ENCODE measurements around the gene NOS3.

- TF ChIP-seq KAT2B (IDR thresholded peaks at IDR 0.05; ENCODE audit: low read depth, low read length) (no peak), ARNT (IDR thresholded peaks at IDR 0.05) (no peak), CHD2 (IDR thresholded peaks at IDR 0.05; ENCODE audit: low read depth, low read length) (no peak), CEBPG (CRISPR knock-in tag; IDR thresholded peaks at IDR 0.05) (no peak), CEBPG (tag; conservative IDR thresholded peaks at IDR 0.05 in 1 of 2, IDR thresholded peaks at IDR 0.05 in 1 of 2) (no peak), TFAP4 (CRISPR knock-in tag; IDR thresholded peaks at IDR 0.05; ENCODE audit: borderline replicate concordance) (no peak), CTCF (IDR thresholded peaks at IDR 0.05 in 2 of 3, conservative IDR thresholded peaks at IDR 0.05 in 1 of 3; ENCODE audit: insufficient read depth in 2 of 3, low read depth in 1 of 3, low read length in 3 of 3) (no peak), RAD21 (CRISPR knock-in tag; conservative IDR thresholded peaks at IDR 0.05 in 1 of 2, IDR thresholded peaks at IDR 0.05 in 1 of 2) (no peak), TAF7 (tag; IDR thresholded peaks at IDR 0.05) (no peak), RBM22 (IDR thresholded peaks at IDR 0.05; ENCODE audit: low read depth, low read length, poor library complexity, severe bottlenecking) (no peak), TEAD4 (IDR thresholded peaks at IDR 0.05; ENCODE audit: low read length) (no peak), TEAD4 (CRISPR knock-in tag; IDR thresholded peaks at IDR 0.05; ENCODE audit: borderline replicate concordance) (no peak), EP300 (IDR thresholded peaks at IDR 0.05; ENCODE audit: low read length) (no peak), ZFP91 (CRISPR knock-in tag; IDR thresholded peaks at IDR 0.05) (no peak)
Measured at GRCh38 chr7:151047976-151048815, 57.4 kb downstream of the NOS3 start, which contains the start of gene ASIC3.

Measured in K562 (cell line).